K562 (cell line): ENCODE data around the gene GLI1. TPM values are rescaled to one million over a fixed set of nuclear protein-coding genes. Genes with fewer than 3 reads are reported as not detected.

Experiments
- HMG20B ChIP-seq: fragments of 250-450 bp; sonication (Bioruptor Pico); IDR thresholded peaks from 2 replicates; pipeline ENCODE4 v1.5.0; 2021; ENCODE audit warnings: mild to moderate bottlenecking
- HMGN3 ChIP-seq: IDR thresholded peaks from 2 replicates; pipeline ENCODE4 v1.6.1; 2011; ENCODE audit warnings: borderline replicate concordance, low read depth, mild to moderate bottlenecking, mixed read lengths, low read length; ENCODE audit not compliant: insufficient read length; ENCODE audit errors: extremely low read depth
- NFE2L1 ChIP-seq: fragments of 450-650 bp; IDR thresholded peaks from 2 replicates; pipeline ENCODE4 v1.6.1; 2016; ENCODE audit warnings: missing genetic modification characterization, low read depth, mild to moderate bottlenecking, missing compliant biosample characterization, moderate library complexity, borderline replicate concordance
- RUNX1 ChIP-seq: sonication (generic); IDR thresholded peaks from 2 replicates; pipeline ENCODE4 v1.6.1; 2016; ENCODE audit warnings: antibody characterized with exemption, low read depth
- SIRT6 ChIP-seq: IDR thresholded peaks from one replicate; pipeline ENCODE4 v1.6.1; 2012; ENCODE audit warnings: low read depth, mild to moderate bottlenecking, control low read depth, inconsistent platforms, low read length, moderate library complexity
- ZNF778 ChIP-seq: fragments of 450-650 bp; formaldehyde crosslinking; IDR thresholded peaks from 2 replicates; pipeline ENCODE4 v1.4.0; 2020; ENCODE audit warnings: mild to moderate bottlenecking, moderate library complexity
- ZNF79 ChIP-seq: fragments of 250-450 bp; sonication (Bioruptor Pico); IDR thresholded peaks from 2 replicates; pipeline ENCODE4 v1.4.0; 2020; ENCODE audit warnings: low read depth, mild to moderate bottlenecking, moderate library complexity
- polyA plus RNA-seq, 8 experiments: library from polyadenylated mRNA; depleted of rRNA in 4 of 8; stranded (reverse) in 5 of 8; unstranded in 3 of 8; fragments of >200 nt; fragmentation: Nextera tagmentation in 2 of 8; fragmentation: Illumina TruSeq in 1 of 8; extraction: Ambion mirVana in 2 of 8; extraction: Trizol in 1 of 8; gene quantifications; 2 replicates each; pipeline versions ENCODE4 v1.2.1 to v1.2.3, GENCODE V29; 2011 to 2014; ENCODE audit warnings: inconsistent platforms in 1 of 8, missing spikeins in 1 of 8
- total RNA-seq, 7 experiments: library from RNA; depleted of rRNA in 6 of 7; stranded (reverse); fragments of >200 nt in 6 of 7; fragmentation: Illumina TruSeq in 2 of 7; extraction: Trizol in 2 of 7; gene quantifications; 2 replicates each; pipeline versions ENCODE4 v1.2.1 to v1.2.3, GENCODE V29; 2011 to 2021; ENCODE audit warnings: low replicate concordance in 1 of 7
- TF ChIP-seq, protein P1 (sequence below), 2 experiments: fragments of 450-650 bp in 1 of 2; sonication (generic) in 1 of 2; formaldehyde crosslinking in 1 of 2; IDR thresholded peaks; 2 replicates each; pipeline versions ENCODE4 v1.7.1 to v1.9.0; 2016 to 2022; ENCODE audit warnings: inconsistent platforms in 1 of 2, mild to moderate bottlenecking in 1 of 2, missing genetic modification reagents in 1 of 2
- TF ChIP-seq, protein P2 (sequence below), 3 experiments: fragments of 200-800 bp in 1 of 3; sonication (Bioruptor generic) in 1 of 3; sonication (generic) in 1 of 3; formaldehyde crosslinking in 1 of 3; IDR thresholded peaks; 2 replicates each; pipeline versions ENCODE4 v1.6.1 to v1.8.0; 2016 to 2022; ENCODE audit warnings: mild to moderate bottlenecking in 2 of 3, missing compliant biosample characterization in 2 of 3, missing genetic modification characterization in 2 of 3, missing genetic modification reagents in 1 of 3
- TF ChIP-seq, protein P3 (sequence below), 3 experiments: fragments of 200-800 bp in 1 of 3; fragments of 250-450 bp in 1 of 3; fragments of 450-650 bp in 1 of 3; sonication (Bioruptor Pico) in 1 of 3; sonication (Bioruptor generic) in 1 of 3; formaldehyde crosslinking in 1 of 3; IDR thresholded peaks; 2 replicates each; pipeline versions ENCODE4 v1.6.1 to v1.8.0; 2016 to 2022; ENCODE audit warnings: mild to moderate bottlenecking in 2 of 3, missing genetic modification characterization in 2 of 3, missing compliant biosample characterization in 1 of 3, moderate library complexity in 1 of 3

The GLI1 gene
- total and polyA plus RNA-seq, 9 of the 15 experiments (the other 6 are each of a cell fraction or from before 2014, with no cell fraction given): 0.24 to 3.7 (median 0.61) TPM

GRCh38 chr12:57520053-57520818 is 60.7 kb downstream of the GLI1 start, which contains the start of gene DDIT3 (continued):
- TF ChIP-seq, protein P1, sequence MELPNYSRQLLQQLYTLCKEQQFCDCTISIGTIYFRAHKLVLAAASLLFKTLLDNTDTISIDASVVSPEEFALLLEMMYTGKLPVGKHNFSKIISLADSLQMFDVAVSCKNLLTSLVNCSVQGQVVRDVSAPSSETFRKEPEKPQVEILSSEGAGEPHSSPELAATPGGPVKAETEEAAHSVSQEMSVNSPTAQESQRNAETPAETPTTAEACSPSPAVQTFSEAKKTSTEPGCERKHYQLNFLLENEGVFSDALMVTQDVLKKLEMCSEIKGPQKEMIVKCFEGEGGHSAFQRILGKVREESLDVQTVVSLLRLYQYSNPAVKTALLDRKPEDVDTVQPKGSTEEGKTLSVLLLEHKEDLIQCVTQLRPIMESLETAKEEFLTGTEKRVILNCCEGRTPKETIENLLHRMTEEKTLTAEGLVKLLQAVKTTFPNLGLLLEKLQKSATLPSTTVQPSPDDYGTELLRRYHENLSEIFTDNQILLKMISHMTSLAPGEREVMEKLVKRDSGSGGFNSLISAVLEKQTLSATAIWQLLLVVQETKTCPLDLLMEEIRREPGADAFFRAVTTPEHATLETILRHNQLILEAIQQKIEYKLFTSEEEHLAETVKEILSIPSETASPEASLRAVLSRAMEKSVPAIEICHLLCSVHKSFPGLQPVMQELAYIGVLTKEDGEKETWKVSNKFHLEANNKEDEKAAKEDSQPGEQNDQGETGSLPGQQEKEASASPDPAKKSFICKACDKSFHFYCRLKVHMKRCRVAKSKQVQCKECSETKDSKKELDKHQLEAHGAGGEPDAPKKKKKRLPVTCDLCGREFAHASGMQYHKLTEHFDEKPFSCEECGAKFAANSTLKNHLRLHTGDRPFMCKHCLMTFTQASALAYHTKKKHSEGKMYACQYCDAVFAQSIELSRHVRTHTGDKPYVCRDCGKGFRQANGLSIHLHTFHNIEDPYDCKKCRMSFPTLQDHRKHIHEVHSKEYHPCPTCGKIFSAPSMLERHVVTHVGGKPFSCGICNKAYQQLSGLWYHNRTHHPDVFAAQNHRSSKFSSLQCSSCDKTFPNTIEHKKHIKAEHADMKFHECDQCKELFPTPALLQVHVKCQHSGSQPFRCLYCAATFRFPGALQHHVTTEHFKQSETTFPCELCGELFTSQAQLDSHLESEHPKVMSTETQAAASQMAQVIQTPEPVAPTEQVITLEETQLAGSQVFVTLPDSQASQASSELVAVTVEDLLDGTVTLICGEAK (IDR thresholded peaks at IDR 0.05): no peak
- TF ChIP-seq, protein P1 (CRISPR knock-in tag; IDR thresholded peaks at IDR 0.05): no peak
- peak; percentile 95 for TF ChIP-seq HMGN3
- TF ChIP-seq SIRT6: peak; percentile 39
- TF ChIP-seq, protein P2, sequence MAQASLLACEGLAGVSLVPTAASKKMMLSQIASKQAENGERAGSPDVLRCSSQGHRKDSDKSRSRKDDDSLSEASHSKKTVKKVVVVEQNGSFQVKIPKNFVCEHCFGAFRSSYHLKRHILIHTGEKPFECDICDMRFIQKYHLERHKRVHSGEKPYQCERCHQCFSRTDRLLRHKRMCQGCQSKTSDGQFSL (CRISPR knock-in tag; IDR thresholded peaks at IDR 0.05): peak; percentile 74; the same call in 1 of the 2 replicates
- TF ChIP-seq, protein P2 (tag; IDR thresholded peaks at IDR 0.05): no peak
- peak; percentile 61; the same call in 1 of the 2 replicates for TF ChIP-seq HMG20B (CRISPR knock-in tag)
- TF ChIP-seq, protein P3, sequence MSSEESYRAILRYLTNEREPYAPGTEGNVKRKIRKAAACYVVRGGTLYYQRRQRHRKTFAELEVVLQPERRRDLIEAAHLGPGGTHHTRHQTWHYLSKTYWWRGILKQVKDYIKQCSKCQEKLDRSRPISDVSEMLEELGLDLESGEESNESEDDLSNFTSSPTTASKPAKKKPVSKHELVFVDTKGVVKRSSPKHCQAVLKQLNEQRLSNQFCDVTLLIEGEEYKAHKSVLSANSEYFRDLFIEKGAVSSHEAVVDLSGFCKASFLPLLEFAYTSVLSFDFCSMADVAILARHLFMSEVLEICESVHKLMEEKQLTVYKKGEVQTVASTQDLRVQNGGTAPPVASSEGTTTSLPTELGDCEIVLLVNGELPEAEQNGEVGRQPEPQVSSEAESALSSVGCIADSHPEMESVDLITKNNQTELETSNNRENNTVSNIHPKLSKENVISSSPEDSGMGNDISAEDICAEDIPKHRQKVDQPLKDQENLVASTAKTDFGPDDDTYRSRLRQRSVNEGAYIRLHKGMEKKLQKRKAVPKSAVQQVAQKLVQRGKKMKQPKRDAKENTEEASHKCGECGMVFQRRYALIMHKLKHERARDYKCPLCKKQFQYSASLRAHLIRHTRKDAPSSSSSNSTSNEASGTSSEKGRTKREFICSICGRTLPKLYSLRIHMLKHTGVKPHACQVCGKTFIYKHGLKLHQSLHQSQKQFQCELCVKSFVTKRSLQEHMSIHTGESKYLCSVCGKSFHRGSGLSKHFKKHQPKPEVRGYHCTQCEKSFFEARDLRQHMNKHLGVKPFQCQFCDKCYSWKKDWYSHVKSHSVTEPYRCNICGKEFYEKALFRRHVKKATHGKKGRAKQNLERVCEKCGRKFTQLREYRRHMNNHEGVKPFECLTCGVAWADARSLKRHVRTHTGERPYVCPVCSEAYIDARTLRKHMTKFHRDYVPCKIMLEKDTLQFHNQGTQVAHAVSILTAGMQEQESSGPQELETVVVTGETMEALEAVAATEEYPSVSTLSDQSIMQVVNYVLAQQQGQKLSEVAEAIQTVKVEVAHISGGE (CRISPR knock-in tag; IDR thresholded peaks at IDR 0.05): peak in 1 of 3 experiments; percentile 70; a peak in 2 of 6 replicates
- no peak for TF ChIP-seq ZNF778 (CRISPR knock-in tag)
- 0 out of 2 replicates have a peak, but pooled peaks have one; percentile 29 for TF ChIP-seq RUNX1
- TF ChIP-seq ZNF79 (CRISPR knock-in tag): 0 out of 2 replicates have a peak, but pooled peaks have one; percentile 27
- TF ChIP-seq NFE2L1 (tag): no peak
